HL-60/S4 treated with phorbol 12-myristate 13-acetate at 8.2 ng/mL for 4 days and 3 days (cell line): ENCODE data around the gene KIR3DL3.
"Not testable (repeated sequence)": the region's sequence is repeated elsewhere in the genome, so short reads cannot be mapped to it uniquely, and the experiment has no call there.

Source experiments
- in situ Hi-C: fragments of 300-500 bp; cut with MboI; formaldehyde crosslinking; loops from 2 replicates; pipeline ENCODE4 v1.15.0; 2022; ENCODE audit warnings: low sequenced_read_pairs

Gene KIR3DL3

DNA sequence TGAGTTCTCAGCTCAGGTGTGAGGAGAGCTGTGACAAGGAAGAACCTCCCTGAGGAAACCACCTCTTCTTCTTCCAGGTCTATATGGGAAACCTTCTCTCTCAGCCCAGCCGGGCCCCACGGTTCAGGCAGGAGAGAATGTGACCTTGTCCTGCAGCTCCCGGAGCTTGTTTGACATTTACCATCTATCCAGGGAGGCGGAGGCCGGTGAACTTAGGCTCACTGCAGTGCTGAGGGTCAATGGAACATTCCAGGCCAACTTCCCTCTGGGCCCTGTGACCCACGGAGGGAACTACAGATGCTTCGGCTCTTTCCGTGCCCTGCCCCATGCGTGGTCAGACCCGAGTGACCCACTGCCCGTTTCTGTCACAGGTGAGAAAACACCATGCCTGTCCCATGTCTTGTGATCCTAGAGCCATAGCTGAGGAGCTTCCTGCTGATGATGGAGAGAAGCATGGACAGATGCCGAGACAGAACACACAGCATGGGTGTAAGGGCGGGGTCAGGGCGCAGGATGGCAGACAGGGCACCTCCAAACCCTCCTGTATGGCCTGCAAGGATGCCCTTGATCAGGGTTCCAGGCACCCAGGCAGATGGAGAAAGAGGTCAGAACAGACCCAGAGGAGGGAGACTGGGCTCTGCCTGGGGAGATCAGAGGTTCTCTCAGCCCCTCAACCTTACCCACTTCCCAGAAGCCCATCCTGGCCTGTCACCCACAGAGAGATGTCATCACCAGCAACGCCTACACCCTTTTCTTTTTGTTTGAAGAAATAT is 5.4 kb downstream of the KIR3DL3 start:
- in situ Hi-C loops, result no loop called here

GRCh38 chr19:54731191-54731590 is 6.9 kb downstream of the KIR3DL3 start:
- in situ Hi-C loops, result no loop called here

DNA sequence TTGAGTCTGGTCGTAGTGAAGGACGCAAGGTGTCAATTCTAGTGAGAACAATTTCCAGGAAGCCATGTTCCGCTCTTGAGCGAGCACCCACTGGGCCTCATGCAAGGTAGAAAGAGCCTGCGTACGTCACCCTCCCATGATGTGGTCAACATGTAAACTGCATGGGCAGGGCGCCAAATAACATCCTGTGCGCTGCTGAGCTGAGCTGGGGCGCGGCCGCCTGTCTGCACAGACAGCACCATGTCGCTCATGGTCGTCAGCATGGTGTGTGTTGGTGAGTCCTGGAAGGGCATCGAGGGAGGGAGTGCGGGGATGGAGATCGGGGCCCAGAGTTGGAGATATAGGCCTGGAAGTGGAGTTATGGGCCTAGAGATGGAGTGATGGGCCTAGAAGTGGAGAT is 14.1 kb downstream of the KIR3DL3 start, which contains the start of gene KIR2DL3:
TSS of gene KIR2DL3 (plus strand) at position 208 of the 400 bp plus-strand sequence. CDS start at position 241, 33 bp downstream.
- in situ Hi-C loops, result not testable (repeated sequence)

DNA sequence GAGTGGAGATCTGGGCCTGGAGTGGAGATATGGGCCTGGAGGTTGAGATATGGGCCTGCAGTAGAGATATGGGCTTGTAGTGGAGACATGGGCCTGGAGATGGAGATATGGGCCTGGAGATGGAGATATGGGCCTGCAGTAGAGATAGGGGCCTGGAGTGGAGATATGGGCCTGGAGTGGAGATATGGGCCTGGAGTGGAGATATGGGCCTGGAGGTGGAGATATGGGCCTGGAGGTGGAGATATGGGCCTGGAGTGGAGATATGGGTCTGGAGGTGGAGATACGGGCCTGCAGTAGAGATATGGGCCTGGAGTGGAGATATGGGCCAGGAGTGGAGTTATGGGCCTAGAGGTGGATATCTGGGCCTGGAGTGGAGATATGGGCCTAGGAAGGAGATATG is 14.5 kb downstream of the KIR3DL3 start:
- in situ Hi-C loops, result no loop called here

DNA sequence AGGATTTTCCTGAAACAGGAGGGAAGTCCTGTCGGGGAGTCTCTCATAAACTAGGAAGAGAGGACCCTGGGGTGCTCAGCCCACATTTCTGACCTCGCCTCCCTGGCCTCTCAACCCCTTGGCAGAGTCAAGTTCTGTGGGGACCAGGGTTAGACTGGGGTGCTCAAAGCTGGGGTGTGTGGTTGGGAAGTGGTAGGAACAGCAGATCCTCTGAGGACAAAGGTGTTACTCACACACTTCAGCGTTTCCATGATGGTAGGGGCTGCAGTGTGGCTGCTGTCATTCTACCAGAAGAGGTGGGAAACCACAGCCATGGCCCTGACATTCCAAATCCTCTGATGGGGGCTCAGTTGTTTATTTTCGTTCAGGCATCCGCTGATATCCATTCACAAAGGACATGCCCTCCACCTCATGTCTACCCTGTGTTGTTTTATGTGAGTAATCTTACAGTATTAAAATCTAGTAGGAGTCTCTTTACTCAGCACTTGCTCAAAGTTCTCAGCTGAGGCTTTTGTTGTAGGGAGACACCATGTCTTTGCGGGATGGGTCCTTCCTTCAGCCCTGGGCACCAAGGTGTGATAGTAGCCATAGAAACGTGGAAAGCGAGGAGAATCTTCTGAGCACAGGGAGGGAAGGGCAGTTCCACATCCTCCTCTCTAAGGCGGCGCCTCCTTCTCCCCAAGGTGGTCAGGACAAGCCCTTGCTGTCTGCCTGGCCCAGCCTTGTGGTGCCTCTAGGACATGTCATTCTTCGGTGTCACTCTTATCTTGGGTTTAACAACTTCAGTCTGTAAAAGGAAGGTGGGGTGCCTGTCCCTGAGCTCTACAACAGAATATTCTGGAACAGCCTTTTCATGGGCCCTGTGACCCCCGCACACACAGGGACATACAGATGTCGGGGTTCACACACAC is 15.6 kb downstream of the KIR3DL3 start:
- in situ Hi-C loops, result no loop called here

GRCh38 chr19:54741950-54742349 is 17.7 kb downstream of the KIR3DL3 start:
- in situ Hi-C loops, result not testable (repeated sequence)

DNA sequence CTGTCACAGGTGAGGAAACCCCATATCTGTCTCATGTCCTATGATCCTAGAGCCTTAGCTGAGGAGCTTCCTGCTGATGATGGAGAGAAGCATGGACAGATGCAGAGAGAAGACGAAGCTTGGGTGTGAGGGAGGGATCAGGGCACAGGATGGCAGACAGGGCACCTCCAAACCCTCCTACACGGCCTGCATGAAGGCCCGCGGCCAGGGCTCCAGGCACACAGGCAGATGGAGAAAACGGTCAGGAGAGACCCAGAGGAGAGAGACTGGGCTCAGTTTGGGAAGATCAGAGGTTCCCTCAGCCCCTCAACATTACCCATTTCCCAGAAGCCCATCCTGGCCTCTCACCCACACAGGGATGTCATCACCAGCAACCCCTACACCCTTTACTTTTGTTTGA is 19.8 kb downstream of the KIR3DL3 start:
- in situ Hi-C loops, result not testable (repeated sequence)

- in situ Hi-C loops, result not testable (repeated sequence)
Observed at GRCh38 chr19:54747614-54748322, 23.5 kb downstream of the KIR3DL3 start.

GRCh38 chr19:54750276-54750675 is 26.0 kb downstream of the KIR3DL3 start:
- in situ Hi-C loops, result not testable (repeated sequence)

DNA sequence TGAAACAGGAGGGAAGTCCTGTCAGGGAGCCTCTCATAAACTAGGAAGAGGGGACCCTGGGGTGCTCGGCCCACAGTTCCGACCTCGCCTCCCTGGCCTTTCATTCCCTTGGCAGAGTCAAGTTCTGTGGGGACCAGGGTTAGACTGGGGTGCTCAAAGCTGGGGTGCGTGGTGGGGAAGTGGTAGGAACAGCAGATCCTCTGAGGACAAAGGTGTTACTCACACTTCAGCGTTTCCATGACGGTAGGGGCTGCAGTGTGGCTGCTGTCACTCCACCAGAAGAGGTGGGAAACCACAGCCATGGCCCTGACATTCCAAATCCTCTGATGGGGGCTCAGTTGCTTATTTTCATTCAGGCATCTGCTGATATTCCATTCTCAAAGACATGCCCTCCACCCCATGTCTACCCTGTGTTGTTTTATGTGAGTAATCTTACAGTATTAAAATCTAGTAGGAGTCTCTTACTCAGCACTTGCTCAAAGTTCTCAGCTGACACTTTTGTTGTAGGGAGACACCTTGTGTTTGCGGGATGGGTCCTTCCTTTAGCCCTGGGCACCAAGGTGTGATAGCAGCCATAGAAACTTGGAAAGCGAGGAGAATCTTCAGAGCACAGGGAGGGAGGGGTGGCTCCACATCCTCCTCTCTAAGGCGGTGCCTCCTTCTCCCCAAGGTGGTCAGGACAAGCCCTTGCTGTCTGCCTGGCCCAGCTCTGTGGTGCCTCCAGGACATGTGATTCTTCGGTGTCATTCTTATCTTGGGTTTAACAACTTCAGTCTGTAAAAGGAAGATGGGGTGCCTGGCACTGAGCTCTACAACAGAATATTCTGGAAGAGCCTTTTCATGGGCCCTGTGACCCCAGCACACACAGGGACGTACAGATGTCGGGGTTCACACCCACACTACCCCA is 32.2 kb downstream of the KIR3DL3 start:
- in situ Hi-C loops, result not testable (repeated sequence)

DNA sequence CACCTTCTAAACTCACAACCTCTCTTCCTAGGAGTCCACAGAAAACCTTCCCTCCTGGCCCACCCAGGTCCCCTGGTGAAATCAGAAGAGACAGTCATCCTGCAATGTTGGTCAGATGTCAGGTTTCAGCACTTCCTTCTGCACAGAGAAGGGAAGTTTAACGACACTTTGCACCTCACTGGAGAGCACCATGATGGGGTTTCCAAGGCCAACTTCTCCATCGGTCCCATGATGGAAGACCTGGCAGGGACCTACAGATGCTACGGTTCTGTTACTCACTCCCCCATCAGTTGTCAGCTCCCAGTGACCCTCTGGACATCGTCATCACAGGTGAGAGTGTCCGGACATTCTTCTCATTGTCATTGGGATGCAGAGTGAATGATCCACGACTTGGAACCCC is 34.3 kb downstream of the KIR3DL3 start:
- in situ Hi-C loops, result not testable (repeated sequence)

DNA sequence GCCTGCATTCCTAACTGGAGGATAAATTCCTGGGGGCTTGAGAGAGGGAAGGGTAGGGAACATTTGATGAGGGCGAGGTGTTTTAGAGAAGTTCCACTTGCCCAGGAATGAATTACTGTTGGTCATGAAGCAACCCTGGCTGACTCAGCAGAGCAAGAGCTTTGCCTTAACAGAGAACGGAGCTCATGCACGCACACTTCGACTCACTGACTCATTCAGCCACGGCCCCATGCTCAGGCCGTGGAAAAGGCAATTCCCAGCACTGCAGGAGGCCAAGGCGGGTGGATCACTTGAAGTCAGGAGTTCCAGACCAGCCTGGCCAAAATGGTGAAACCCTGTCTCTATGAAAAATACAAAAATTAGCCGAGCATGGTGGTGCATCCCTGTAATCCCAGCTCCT is 40.0 kb downstream of the KIR3DL3 start:
- in situ Hi-C loops, result not testable (repeated sequence)

DNA sequence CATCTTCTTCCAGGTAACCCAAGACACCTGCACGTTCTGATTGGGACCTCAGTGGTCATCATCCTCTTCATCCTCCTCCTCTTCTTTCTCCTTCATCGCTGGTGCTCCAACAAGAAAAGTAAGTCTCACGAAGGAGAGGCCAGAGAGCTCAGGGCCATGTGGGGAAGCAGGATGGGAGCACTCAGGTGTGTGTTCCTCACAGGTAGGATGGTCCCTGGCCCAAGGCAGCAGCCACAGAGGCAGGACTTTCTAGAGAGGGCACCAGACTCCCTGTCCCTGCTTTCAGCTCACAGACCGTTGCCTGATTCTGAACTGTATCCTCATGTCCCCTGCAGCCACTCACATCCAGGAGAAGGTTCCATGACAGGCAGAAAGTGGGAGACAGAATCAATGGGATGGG is 42.2 kb downstream of the KIR3DL3 start:
- in situ Hi-C loops, result not testable (repeated sequence)

DNA sequence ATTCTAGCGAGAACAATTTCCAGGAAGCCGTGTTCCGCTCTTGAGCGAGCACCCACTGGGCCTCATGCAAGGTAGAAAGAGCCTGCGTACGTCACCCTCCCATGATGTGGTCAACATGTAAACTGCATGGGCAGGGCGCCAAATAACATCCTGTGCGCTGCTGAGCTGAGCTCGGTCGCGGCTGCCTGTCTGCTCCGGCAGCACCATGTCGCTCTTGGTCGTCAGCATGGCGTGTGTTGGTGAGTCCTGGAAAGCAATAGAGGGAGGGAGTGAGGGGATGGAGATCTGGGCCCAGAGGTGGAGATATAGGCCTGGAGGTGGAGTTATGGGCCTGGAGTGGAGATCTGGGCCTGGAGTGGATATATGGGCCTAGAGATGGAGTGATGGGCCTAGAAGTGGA is 45.4 kb downstream of the KIR3DL3 start, which contains the start of gene KIR2DL1:
TSS of gene KIR2DL1 (plus strand) at position 148 of the 400 bp plus-strand sequence. CDS start at position 206, 58 bp downstream.
- in situ Hi-C loops, result not testable (repeated sequence)

GRCh38 chr19:54770511-54770910 is 46.3 kb downstream of the KIR3DL3 start:
- in situ Hi-C loops, result not testable (repeated sequence)

DNA sequence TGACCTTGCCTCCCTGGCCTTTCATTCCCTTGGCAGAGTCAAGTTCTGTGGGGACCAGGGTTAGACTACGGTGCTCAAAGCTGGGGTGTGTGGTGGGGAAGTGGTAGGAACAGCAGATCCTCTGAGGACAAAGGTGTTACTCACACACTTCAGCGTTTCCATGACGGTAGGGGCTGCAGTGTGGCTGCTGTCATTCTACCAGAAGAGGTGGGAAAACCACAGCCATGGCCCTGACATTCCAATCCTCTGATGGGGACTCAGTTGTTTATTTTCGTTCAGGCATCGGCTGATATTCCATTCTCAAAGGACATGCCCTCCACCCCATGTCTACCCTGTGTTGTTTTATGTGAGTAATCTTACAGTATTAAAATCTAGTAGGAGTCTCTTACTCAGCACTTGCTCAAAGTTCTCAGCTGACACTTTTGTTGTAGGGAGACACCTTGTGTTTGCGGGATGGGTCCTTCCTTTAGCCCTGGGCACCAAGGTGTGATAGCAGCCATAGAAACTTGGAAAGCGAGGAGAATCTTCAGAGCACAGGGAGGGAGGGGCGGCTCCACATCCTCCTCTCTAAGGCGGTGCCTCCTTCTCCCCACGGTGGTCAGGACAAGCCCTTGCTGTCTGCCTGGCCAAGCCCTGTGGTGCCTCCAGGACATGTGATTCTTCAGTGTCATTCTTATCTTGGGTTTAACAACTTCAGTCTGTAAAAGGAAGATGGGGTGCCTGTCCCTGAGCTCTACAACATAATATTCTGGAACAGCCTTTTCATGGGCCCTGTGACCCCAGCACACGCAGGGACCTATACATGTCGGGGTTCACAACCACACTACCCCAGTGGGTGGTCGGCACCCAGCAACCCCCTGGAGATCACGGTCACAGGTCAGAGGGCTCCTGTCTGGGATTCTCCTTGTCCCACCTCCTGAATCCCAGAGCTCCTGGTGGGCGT is 47.0 kb downstream of the KIR3DL3 start:
- in situ Hi-C loops, result not testable (repeated sequence)

DNA sequence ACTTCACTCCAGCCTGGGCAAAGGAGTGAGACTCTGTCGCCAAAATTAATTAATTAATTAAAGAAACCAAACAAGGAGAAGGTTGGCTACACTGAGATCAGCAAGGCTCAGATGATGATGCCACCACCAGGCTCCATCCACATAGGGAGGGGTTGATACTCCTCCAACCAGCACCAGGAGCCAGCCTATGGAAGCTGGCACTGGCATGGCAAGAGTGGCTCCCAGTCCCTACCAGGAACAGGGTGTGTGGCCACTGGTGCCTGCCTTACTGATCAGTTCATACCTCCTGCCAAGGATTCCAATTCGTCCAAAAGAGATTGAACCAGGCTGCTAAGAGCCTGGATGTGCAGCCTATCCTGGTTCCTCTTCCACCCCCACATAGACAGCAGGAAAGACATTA is 48.4 kb downstream of the KIR3DL3 start:
- in situ Hi-C loops, result not testable (repeated sequence)

DNA sequence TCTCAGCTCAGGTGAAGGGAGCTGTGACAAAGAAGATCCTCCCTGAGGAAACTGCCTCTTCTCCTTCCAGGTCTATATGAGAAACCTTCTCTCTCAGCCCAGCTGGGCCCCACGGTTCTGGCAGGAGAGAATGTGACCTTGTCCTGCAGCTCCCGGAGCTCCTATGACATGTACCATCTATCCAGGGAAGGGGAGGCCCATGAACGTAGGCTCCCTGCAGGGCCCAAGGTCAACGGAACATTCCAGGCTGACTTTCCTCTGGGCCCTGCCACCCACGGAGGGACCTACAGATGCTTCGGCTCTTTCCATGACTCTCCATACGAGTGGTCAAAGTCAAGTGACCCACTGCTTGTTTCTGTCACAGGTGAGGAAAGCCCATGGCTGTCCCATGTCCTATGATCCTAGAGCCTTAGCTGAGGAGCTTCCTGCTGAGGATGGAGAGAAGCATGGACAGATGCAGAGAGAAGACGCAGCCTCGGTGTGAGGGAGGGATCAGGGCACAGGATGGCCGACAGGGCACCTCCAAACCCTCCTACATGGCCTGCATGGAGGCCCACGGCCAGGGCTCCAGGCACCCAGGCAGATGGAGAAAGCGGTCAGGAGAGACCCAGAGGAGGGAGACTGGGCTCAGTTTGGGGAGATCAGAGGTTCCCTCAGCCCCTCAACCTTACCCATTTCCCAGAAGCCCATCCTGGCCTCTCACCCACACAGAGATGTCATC is 51.0 kb downstream of the KIR3DL3 start:
- in situ Hi-C loops, result not testable (repeated sequence)
